Islet of Langerhans (tissue), 1 donor: ENCODE data around the gene TTYH1.

Source experiments
- FAIRE-seq: peaks from one replicate; lab custom pipeline; 2011; peaks lifted over from hg19 to GRCh38; lab: Jason Lieb, UNC

The TTYH1 gene

GRCh38 chr19:54424660-54425381 is 9.6 kb downstream of the TTYH1 start:
- FAIRE-seq: no peak

- FAIRE-seq: no peak
These were observed 10.1 kb downstream of the TTYH1 start for GRCh38 chr19:54425382-54425723.

GRCh38 chr19:54426291-54426931 is 11.1 kb downstream of the TTYH1 start:
- FAIRE-seq: no peak

- FAIRE-seq: no peak
These were observed 12.3 kb downstream of the TTYH1 start for GRCh38 chr19:54427586-54427985.

- FAIRE-seq: no peak
These were observed 13.3 kb downstream of the TTYH1 start for GRCh38 chr19:54428323-54429175.

GRCh38 chr19:54429176-54429495 is 13.9 kb downstream of the TTYH1 start:
- FAIRE-seq: no peak

- FAIRE-seq: no peak
These were observed 14.4 kb downstream of the TTYH1 start for GRCh38 chr19:54429545-54430227.

- no peak for FAIRE-seq
These were observed 15.3 kb downstream of the TTYH1 start for GRCh38 chr19:54430306-54431254.

GRCh38 chr19:54431255-54431838 is 16.1 kb downstream of the TTYH1 start:
- FAIRE-seq: no peak

- no peak for FAIRE-seq
These were observed 17.0 kb downstream of the TTYH1 start for GRCh38 chr19:54432144-54432738.

- no peak for FAIRE-seq
These were observed 18.4 kb downstream of the TTYH1 start for GRCh38 chr19:54433697-54434096.

- FAIRE-seq: no peak
These were observed 19.0 kb downstream of the TTYH1 start for GRCh38 chr19:54434112-54434872.

- FAIRE-seq: no peak
These were observed 19.6 kb downstream of the TTYH1 start for GRCh38 chr19:54434873-54435214.

GRCh38 chr19:54435551-54436016 is 20.3 kb downstream of the TTYH1 start:
- FAIRE-seq: no peak

- FAIRE-seq: no peak
These were observed 20.8 kb downstream of the TTYH1 start for GRCh38 chr19:54436031-54436523.

- no peak for FAIRE-seq
These were observed 21.5 kb downstream of the TTYH1 start for GRCh38 chr19:54436628-54437252.

GRCh38 chr19:54439174-54439851 is 24.0 kb downstream of the TTYH1 start:
- FAIRE-seq: no peak

- FAIRE-seq: no peak
These were observed 25.4 kb downstream of the TTYH1 start for GRCh38 chr19:54440641-54441040.

GRCh38 chr19:54444737-54445136 is 29.5 kb downstream of the TTYH1 start:
- FAIRE-seq: no peak
